Activated naive CD4-positive, alpha-beta T cell treated with anti-CD3 and anti-CD28 coated beads, Interleukin-2, amount 50 U/mL, for 72 hours (primary cell): Measurements from ENCODE around the gene DSTYK. TPM values are rescaled to one million over a fixed set of nuclear protein-coding genes. Genes with fewer than 3 reads are reported as not detected.

Experiments
- ATAC-seq, 2 donors: fragments of 150-1000 bp; cut with Tn5 transposase; 2 replicates each; pipeline ENCODE4 v1.10.0; 2021; ENCODE audit warnings: mild to moderate bottlenecking in 2 of 2, moderate library complexity in 2 of 2
- DNase-seq, 2 donors: peaks; one replicate each; pipeline ENCODE4 v3.0.0; 2021 to 2022; ENCODE audit warnings: low spot score in 2 of 2
- H3K27ac Mint-ChIP-seq, 2 donors: one replicate each; pipeline ENCODE4 v1.8.0; 2022; ENCODE audit warnings: mild to moderate bottlenecking in 2 of 2, mixed read lengths in 2 of 2
- H3K36me3 Mint-ChIP-seq, 2 donors: one replicate each; pipeline ENCODE4 v1.8.0; 2022; ENCODE audit warnings: mixed read lengths in 2 of 2
- H3K9me3 Mint-ChIP-seq, 2 donors: one replicate each; pipeline ENCODE4 v1.8.0; 2022; ENCODE audit warnings: mixed read lengths in 2 of 2
- total RNA-seq, 2 donors: library from RNA; stranded (reverse); gene quantifications; one replicate each; pipeline ENCODE4 v1.2.3, GENCODE V29; 2022

Gene DSTYK
- total RNA-seq, 2 donors from 2014 or later: 13.0 to 15.3 TPM

- peak overlapping the region; percentile 10 to 81 for H3K27ac Mint-ChIP-seq
- H3K36me3 Mint-ChIP-seq: peaks cover 5 to 7% of the 10 kb centered on the region in 2 donors
These were observed 18.6 kb upstream of the DSTYK start for GRCh38 chr1:205229916-205230700.

GRCh38 chr1:205229399-205229871, 17.9 kb upstream of the DSTYK start:
- Mint-ChIP-seq H3K36me3 (peaks cover 5 to 7% of the 10 kb centered on the region in 2 donors), H3K9me3 (no peaks in the 10 kb centered on the region), H3K27ac (peak overlapping the region; percentile 81 to 95)
- DNase-seq (peak; percentile 65 to 72), ATAC-seq (peak; percentile 57 to 71)

More at GRCh38 chr1:205229916-205230700, 18.6 kb upstream of the DSTYK start:
- DNase-seq (no peak), ATAC-seq (peak in 1 of 2 donors; percentile 10)
- H3K9me3 Mint-ChIP-seq: no peaks in the 10 kb centered on the region

GRCh38 chr1:205228093-205228521, 16.6 kb upstream of the DSTYK start:
- DNase-seq (peak in 1 of 2 donors; percentile 27), ATAC-seq (peak in 1 of 2 donors; percentile 15)
- H3K27ac Mint-ChIP-seq: peak overlapping the region; percentile 81 to 95
- no peaks in the 10 kb centered on the region for H3K9me3 Mint-ChIP-seq
- H3K36me3 Mint-ChIP-seq: peaks cover 0 to 5% of the 10 kb centered on the region in 2 donors

- Mint-ChIP-seq H3K9me3 (no peaks in the 10 kb centered on the region), H3K27ac (peak within 1 kb of the TSS; percentile 81 to 95), H3K36me3 (peaks cover 0 to 5% of the 10 kb centered on the region in 2 donors)
- DNase-seq (peak; percentile 72 to 86), ATAC-seq (peak; percentile 71 to 86)
These were observed 16.1 kb upstream of the DSTYK start, which contains the start of gene TMCC2 for GRCh38 chr1:205227584-205228013. TSS of gene TMCC2 (plus strand) at chr1:205227946. CDS start at chr1:205228565, 619 bp downstream.

GRCh38 chr1:205226868-205227583, 15.5 kb upstream of the DSTYK start:
- DNase-seq (no peak), ATAC-seq (no peak)
- Mint-ChIP-seq H3K9me3 (no peaks in the 10 kb centered on the region), H3K27ac (peak overlapping the region in 1 of 2 donors; percentile 39), H3K36me3 (peaks cover 0 to 5% of the 10 kb centered on the region in 2 donors)

DNA sequence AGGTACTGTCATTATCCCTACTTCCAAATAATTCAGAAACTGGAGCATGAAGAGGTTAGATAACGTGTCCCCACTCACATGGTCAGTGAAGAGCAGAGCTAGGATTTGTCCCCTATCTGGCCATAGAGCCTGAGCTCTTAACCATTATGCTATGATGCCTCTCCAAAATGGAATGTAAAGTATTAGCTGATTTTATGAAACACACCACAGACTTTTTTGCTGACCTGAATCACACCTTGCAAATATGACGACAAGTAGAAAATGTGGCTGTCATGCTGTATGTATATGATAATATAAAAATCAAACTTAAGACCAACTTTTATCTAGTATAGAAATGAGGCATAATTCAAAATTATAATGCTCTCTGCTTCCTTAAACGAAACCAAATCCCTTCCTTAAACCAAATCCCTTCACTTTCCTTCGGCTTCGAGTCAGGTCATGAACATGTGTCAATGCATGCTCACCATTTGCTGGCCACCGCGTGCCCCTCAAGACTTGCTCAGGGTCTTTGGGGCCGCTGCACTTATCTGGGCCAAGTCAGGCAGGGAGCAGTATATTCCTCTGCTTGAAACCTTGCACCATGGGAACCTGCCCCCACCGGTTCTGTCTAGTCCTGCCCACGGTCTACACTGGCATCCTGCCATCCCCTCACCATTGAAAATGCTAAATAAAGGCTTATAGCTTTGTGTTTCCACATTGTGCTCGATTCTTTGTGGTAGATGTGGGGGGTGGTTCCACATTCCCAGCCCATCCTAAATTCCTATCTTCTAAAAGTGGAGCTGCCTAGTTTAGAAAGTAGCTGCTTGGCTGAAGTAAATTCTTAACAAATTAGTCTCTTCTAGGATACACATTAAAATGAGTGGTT, 14.6 kb upstream of the DSTYK start:
- H3K27ac Mint-ChIP-seq: no peak overlapping the region
- ATAC-seq: no peak
- no peak for DNase-seq
- H3K36me3 Mint-ChIP-seq: peaks cover 0 to 5% of the 10 kb centered on the region in 2 donors
- H3K9me3 Mint-ChIP-seq: no peaks in the 10 kb centered on the region

DNA sequence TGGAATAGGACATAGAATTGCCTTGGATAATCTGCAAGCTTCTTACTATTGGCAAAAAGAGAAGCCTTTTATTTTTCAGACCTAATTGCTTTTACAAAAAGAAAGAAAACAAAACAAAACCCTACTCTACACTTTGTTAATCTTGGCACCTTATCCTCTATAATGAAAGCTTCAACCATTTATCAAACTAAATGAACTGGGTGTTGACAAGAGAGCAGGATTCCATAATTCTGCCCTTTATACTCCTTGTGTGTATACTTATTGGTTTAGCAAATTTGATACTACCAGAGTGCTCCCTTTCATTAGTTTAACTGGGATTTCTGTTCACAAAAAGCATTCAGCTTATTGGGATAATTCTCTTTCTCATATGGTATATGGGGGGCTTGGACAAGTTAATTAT, 13.2 kb upstream of the DSTYK start:
- H3K27ac Mint-ChIP-seq: no peak overlapping the region
- no peak for ATAC-seq
- H3K36me3 Mint-ChIP-seq: peaks cover 0 to 3% of the 10 kb centered on the region in 2 donors
- no peaks in the 10 kb centered on the region for H3K9me3 Mint-ChIP-seq
- no peak for DNase-seq

- Mint-ChIP-seq H3K36me3 (no peaks in the 10 kb centered on the region), H3K9me3 (no peaks in the 10 kb centered on the region), H3K27ac (no peak overlapping the region)
- ATAC-seq (no peak), DNase-seq (no peak)
These were observed 8.9 kb upstream of the DSTYK start for GRCh38 chr1:205220421-205220820.

DNA sequence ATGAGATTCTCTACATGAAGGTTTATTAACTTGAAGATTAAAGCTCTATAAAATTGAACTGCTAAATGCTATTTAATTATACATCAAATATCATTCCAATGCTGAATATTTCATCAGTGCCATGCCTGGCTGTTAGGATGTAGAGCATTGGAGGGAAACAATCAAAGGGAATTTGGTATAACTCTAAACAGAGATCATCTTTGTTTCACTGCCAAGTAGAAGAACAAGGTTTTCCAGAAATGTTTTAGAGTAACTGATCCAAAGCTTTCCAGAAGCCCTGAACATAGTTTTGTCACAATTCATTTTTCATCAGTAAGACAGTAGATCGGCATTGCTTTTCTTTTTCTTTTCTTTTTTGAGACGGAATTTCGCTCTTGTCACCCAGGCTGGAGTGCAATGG, 5.9 kb upstream of the DSTYK start:
- DNase-seq (no peak), ATAC-seq (no peak)
- Mint-ChIP-seq H3K27ac (no peak overlapping the region), H3K36me3 (no peaks in the 10 kb centered on the region), H3K9me3 (no peaks in the 10 kb centered on the region)

- Mint-ChIP-seq H3K27ac (no peak overlapping the region), H3K9me3 (no peaks in the 10 kb centered on the region), H3K36me3 (peaks cover 0 to 3% of the 10 kb centered on the region in 2 donors)
- ATAC-seq (no peak), DNase-seq (no peak)
These were observed 5.1 kb upstream of the DSTYK start for GRCh38 chr1:205216588-205216987.

DNA sequence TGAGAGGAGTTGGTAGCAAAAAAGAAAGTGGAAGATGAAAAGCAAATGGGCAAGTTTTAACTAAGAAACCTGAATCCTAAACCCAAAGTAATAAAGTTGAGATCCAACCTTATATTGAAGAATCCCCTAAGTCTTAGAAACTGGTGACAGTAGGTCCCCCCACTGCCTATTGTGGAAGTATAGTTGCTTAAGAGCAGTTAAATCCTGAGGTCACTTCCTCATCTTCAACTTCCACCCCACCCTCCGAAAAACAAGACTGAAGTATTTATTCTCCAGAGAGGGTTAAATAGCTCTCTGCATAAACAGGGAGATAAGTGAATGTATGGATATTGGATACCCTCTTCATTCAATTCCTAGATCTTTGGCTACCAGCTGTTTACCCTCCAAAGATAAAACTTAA, 3.3 kb upstream of the DSTYK start:
- no peak for ATAC-seq
- peak overlapping the region in 1 of 2 donors; percentile 82 for H3K27ac Mint-ChIP-seq
- DNase-seq: no peak
- H3K36me3 Mint-ChIP-seq: peaks cover 6 to 15% of the 10 kb centered on the region in 2 donors
- no peaks in the 10 kb centered on the region for H3K9me3 Mint-ChIP-seq

DNA sequence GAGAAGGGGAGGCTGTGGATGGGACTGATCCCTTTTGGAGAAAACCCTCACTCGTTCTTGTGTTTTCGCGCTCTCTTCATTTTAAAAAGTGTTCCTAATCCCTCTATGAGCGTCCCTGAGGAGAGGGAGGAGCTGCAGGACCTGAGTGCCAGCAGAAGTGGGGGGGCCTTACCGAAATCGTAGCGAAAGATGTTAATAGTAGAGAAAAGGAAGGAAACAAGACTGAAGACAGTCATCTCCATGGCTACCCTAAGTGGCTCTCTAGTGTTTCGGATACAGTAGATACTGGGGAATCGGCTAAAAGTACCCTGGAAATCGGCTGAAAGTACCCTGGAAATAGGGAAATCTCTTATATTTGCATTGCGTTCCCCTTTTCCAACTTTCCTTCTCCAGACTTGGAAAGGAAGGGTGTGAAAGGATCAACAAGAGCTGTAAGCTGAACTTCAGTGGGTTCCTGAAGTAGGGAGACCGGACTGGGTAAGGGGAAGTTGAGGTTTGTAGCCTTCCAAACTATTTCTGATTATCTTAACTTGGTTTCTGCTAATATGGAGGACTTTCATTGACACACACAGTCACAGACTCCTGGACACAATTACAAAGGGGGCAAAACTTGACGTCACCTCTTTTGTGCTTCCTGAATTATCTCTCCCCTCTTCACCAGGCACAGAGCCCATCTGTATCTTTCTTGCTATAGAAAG, 486 bp upstream of the DSTYK start:
- Mint-ChIP-seq H3K9me3 (no peaks in the 10 kb centered on the region), H3K36me3 (peaks cover 6 to 21% of the 10 kb centered on the region in 2 donors), H3K27ac (peak overlapping the region; percentile 90 to 94)
- DNase-seq (no peak), ATAC-seq (peak; percentile 40 to 49)

GRCh38 chr1:205210756-205211168, 740 bp downstream of the DSTYK start:
- Mint-ChIP-seq H3K9me3 (no peaks in the 10 kb centered on the region), H3K36me3 (peaks cover 6 to 21% of the 10 kb centered on the region in 2 donors), H3K27ac (peak overlapping the region; percentile 93 to 94)
- peak; percentile 3 to 38 for ATAC-seq
- DNase-seq: peak in 1 of 2 donors; percentile 65

DNA sequence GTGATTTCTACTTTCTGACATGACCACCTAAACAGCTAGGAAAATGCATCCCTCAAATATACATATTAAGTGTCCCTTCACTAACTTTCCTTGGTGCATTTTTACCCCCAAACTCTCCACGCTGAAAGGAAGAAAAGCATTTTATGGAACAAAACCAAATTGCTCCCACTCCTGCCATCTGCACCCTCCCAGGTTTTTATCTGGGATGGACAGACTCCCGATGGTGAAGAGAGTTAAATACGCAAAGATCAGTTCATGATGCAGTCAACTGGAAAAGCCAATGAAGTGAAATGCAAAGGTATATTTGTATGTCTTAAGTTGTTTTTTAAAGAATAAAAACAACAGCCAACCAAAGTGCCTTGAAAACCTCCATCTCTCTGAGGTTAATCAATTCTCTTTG, 2.7 kb downstream of the DSTYK start:
- Mint-ChIP-seq H3K36me3 (peaks cover 6 to 21% of the 10 kb centered on the region in 2 donors), H3K9me3 (no peaks in the 10 kb centered on the region), H3K27ac (peak overlapping the region in 1 of 2 donors; percentile 9)
- ATAC-seq (no peak), DNase-seq (no peak)

DNA sequence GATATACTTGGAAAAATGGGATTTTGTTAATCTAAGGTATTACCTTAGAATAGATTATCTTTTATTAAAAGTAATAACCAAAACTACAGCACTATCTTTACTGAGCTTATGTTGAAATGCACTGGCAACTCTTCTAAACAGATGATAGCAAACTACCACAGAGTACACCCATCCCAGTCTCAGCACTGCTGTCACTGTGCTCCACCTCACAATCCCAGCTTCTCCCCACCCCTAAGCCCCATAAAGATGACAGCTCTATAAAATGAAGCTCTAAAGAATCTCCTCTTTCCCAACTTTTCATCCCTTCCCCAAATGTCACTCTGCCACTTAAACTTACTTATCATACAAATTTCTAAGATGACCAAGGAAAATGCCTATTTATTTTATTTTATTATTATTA, 6.4 kb downstream of the DSTYK start:
- H3K36me3 Mint-ChIP-seq: peaks cover 0 to 7% of the 10 kb centered on the region in 2 donors
- no peak for DNase-seq
- H3K9me3 Mint-ChIP-seq: no peaks in the 10 kb centered on the region
- ATAC-seq: no peak
- H3K27ac Mint-ChIP-seq: peak overlapping the region in 1 of 2 donors; percentile 73

GRCh38 chr1:205204552-205204951, 7.0 kb downstream of the DSTYK start:
- Mint-ChIP-seq H3K27ac (peak overlapping the region in 1 of 2 donors; percentile 73), H3K9me3 (no peaks in the 10 kb centered on the region), H3K36me3 (peaks cover 0 to 6% of the 10 kb centered on the region in 2 donors)
- DNase-seq (no peak), ATAC-seq (no peak)
